ACHN (cell line): ENCODE data around the gene UMAD1.
"Not testable (repeated sequence)": the region's sequence is repeated elsewhere in the genome, so short reads cannot be mapped to it uniquely, and the experiment has no call there.

Experiments used
- DNase-seq: peaks from one replicate; pipeline ENCODE4 v3.0.0-alpha.2; 2015
- in situ Hi-C: cut with HindIII; loops from 2 replicates; pipeline ENCODE4 v1.10.0; 2017; ENCODE audit warnings: low sequenced_read_pairs, low pct_ligation_motif_present, low pct_unique_long_range_greater_than_20kb

UMAD1 gene

DNA sequence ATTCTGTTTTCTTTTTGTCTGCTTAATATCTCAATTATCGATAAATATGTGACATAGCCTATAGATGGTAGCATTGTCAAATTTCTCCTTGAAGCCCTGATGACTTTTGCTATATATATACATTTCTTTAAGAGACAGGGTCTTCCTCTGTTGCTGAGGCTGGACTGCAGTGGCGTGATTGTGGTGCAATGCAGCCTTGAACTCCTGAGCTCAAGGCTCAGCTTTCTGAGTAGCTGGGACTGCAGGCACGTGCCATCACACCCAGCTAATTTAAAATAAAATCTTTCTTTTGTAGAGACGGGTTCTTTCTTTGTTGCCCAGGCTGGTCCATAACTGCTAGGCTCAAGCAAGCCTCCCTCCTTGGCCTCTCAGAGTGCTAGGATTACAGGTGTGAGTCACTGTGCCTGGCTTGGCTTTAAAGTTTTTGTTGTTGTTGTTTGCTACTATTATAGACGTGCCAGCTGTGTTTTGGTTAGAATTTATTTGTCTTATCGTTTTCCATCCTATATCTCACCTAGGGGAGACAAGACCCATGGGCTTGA, 7.0 kb downstream of the UMAD1 start:
- in situ Hi-C loops: loop anchor here (25.0 kb wide), 1 partner anchor 565 kb away; no protein-coding TSS in a partner anchor
- no peak for DNase-seq

DNA sequence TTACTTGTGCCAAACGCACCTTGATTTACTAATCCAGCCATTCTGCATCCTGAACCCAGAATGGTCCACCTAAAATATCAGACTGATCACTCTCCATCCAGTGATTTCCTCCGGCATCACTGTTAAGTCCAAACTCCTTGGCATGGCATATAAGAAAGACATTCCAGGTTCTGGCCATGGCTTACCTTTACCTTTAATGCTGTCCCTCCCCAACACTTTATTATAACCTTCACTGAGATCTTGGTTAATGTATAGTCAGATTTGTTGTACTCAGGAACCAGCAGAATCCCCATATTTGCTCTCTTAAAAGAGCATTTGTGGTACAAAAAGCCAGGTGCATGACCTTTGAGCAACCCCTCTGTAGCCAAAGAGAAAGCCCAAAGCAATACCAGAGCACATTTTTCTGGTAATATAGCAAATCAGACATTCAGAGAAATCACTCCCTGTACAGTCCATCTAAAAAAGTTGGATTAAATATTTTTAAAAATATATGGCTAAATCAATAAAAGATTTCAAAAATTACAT, 10.2 kb downstream of the UMAD1 start:
- in situ Hi-C loops: no loop called here

DNA sequence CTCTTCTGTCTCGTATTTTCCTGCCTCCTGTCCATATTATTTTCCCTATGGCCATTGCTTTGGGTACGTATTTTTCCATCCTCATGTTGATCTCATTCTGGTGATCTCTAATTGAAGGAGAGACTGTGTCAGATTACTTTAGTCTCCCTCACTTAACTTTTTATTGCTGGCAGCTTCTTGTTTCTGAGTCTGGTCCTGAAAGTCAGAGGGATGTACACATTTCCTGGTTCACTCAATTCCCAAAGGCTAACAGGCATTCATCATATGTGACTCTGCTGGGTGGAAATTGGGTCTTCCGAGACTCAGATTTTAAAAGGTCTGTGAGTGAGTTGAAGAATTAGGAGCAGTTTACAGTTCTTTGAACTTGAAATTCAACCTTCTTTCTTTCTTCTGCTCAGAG, 10.9 kb downstream of the UMAD1 start:
- in situ Hi-C loops: no loop called here
- DNase-seq: no peak

More for the DNA sequence above, 10.2 kb downstream of the UMAD1 start:
- no peak for DNase-seq

DNA sequence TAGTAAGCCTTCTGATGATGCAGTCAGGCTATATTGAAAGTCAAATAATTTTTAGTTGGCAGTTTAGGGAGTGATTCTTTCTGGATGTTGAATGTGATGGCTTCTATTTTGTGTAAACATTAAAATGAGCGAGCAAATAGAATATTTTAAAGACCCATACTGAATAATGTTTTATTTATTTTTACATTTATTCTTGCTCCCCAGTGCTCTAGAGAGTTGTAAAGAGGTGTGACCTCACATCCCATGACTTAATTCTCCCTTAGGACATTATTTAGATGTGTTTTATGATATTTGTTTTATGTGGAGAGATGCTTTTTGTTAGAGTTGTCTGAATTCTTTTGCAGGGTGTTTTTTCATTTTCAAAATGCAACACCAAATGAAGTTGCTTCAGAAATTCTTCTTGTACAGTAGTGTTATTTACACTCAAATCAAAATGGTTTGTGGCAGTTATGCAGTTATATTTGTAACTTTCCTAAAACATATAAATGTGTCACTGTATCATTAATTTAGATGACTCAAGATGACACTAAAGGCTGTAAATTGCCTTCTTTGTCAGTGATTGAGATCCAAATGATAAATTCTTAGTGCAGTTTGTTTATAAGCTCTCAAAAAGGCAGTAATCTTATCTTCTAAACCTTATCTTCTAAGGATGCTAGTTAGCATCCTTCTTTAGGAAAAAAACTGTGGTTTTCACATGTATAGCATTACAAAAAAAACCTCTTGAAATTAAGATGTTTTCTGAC, 12.4 kb downstream of the UMAD1 start:
- no peak for DNase-seq
- in situ Hi-C loops: no loop called here

DNA sequence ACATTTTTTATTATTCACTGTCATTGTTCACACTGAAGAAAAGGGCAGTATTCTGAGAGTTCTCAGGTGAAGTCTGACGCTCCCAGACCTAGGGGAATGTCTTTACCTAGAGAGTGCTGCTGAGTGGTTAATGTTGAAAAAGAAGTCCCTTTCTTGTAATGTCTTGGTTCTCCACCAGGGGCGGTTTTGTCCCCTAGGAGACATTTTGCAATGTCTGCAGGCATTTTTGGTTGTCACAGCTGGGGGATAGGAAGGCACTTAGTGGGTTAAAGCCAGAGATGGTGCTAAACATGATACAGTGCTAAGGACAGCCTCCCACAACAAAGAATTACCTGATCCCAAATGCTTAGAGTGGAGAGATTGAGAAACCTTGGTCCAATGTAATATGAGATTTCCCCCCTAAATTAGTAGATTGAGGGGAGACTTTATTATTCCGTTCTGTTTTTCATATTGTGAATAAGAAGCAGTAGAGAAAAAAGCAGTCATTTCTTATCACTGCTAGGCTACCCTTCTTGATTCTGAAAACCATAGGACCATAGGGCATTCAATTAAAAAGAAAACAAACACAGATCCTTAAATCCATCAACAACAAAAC, 13.1 kb downstream of the UMAD1 start:
- in situ Hi-C loops: no loop called here

DNA sequence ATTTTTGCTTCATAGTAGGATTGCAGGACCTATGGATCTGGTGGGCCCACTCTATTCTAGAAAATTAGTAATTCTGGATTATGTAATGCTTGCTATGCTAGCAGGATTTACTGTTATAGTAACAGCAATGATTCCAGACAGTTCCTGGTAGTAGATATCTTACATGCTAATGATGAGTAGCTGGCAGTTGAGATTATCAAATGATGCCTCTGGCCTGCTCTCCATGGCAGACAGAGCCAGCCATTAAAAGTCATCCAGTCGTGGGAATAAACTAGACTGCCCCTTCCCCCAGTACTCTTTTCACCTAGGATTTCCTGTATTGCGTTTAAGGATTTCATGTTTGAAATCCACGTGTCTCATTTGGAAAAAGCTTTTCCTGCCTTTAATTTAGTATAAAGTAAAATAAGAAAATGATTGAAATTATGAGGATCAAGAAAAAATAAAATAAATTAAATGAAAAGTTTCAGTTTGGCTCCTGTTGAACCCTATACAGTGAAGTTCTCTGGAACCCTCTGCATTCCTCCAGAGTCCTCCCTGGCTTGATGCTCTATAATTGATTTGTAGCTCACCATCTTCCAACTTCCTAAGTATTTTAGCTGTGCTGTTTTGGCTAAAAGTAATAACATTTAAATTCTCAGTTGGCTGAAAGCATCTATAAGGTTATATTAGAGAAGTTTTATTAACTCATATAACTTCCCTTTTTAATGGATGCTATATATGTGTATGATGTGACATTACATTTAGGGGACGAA, 14.6 kb downstream of the UMAD1 start:
- in situ Hi-C loops: no loop called here
- no peak for DNase-seq

More for the DNA sequence above, 13.1 kb downstream of the UMAD1 start:
- peak; percentile 53 for DNase-seq

DNA sequence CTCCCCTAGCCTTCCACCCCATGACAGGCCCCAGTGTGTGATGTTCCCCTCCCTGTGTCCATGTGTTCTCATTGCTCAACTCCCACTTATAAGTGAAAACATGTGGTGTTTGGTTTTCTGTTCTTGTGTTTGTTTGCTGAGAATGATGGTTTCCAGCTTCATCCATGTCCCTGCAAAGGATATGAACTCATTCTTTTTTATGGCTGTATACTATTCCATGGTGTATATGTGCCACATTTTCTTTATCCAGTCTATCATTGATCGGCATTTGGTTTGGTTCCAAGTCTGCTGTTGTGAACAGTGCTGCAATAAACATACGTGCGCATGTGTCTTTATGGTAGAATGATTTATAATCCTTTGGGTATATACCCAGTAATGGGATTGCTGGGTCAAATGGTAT, 15.9 kb downstream of the UMAD1 start:
- DNase-seq, in situ Hi-C loops: not testable (repeated sequence)

DNA sequence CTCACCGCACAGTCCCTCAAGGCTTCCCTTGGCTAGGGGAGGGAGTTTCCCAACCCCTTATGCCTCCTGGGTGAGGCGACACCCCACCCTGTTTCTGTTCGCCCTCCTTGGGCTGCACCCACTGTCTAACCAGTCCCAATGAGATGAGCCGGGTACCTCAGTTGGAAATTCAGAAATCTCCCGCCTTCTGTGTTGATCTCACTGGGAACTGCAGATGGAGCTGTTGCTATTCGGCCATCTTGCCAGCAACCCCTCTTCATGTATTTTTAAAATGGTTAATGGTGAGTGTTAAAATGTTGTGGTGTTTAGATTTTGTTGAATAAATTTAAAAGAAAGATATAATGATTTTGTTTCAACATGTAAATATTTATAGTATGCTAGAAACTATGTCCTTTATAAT, 22.0 kb downstream of the UMAD1 start:
- in situ Hi-C loops: no loop called here
- DNase-seq: peak; percentile 47

DNA sequence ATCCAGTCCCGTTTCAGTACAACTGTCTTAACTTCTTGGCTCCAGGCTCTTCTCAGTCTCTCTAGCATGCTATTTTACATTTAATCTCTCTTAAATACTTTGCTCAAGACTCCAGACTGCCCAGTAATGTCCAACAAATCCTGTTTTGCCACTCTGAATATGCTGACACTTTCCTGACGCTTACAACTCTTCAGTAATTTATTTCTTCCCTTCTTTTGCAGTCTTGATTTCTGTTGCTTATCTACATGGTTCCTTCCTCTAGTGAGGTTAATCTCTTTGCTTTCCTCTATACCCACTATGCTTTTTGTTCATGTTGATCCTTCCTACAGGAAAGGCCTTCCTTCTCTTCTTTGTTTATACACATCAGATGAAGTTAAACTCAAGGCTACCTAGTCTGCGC, 23.7 kb downstream of the UMAD1 start:
- DNase-seq: no peak
- in situ Hi-C loops: no loop called here

DNA sequence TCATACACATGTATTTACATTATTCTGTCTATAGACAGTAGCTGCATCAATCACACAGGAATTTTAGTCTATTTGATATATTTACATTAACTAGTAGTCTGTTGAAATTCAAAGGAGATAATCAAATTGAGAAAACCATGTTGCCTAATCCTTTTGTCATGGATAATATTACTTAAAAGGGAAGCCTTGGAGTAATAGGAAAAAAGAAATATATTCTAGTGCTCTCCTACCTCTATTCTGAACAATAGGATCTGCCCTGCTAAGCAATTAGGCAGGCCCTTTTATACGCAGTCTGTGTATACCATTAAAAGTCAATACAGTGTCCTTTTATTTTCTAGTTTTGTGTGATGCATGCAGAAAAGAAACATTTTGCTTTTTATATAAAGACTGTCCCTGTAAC, 24.5 kb downstream of the UMAD1 start:
- in situ Hi-C loops: no loop called here
- no peak for DNase-seq

DNA sequence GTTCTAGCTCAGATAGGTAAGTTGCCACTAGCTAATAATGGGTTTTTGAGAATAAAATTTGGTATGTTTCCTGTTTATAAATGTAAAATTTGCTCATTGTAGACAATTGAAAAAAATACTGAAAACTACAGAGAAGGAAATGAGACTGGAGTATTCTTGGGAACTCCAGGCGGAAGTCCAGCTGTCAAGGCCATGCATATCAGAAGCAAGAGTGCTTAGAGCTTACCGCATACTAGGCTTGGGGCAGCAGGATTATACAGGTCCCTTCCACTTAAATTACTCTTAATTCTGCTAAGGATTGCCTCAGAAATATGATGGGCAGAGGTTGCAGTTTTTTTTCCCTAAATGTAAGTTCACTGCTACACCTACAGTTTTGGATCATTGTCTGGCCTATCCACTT, 26.6 kb downstream of the UMAD1 start:
- DNase-seq: no peak
- in situ Hi-C loops: no loop called here

DNA sequence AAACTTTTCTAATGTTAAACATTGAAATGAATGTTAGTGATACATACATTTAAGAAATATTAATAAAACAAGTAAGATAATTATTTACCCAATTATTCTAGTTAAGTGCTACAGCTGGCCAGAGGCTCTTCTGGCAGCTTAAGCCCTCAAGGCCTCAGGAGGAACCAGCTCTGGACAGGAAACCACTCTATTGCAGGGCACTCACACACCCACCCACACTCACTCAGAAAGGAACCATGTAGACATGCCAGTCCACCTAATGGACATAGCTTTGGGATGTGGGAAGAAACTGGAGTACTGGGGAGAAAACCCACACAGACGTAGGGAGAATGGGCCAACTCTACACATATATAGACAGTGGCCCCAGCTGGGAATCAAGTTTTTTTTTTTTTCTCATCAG, 28.2 kb downstream of the UMAD1 start:
- no peak for DNase-seq
- in situ Hi-C loops: no loop called here

DNA sequence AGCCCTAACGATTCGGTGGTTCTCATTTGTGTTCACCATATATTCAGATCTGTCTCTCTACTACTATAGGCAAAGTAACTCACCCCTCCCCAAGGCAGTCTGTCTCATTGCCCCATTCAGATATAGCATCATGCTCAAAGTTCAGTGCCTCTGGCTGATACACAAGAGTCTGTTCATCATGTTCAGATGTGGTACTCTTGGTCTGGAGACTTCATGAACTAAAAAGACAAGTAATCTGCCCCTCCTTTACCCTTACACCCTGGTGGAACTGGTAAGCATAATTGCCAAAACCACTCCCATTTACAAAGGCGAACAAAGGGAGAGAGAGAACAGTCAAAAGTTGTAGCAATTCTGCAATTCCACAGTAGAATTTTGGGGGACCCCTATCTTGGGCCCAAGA, 29.9 kb downstream of the UMAD1 start:
- in situ Hi-C loops: no loop called here
- no peak for DNase-seq

DNA sequence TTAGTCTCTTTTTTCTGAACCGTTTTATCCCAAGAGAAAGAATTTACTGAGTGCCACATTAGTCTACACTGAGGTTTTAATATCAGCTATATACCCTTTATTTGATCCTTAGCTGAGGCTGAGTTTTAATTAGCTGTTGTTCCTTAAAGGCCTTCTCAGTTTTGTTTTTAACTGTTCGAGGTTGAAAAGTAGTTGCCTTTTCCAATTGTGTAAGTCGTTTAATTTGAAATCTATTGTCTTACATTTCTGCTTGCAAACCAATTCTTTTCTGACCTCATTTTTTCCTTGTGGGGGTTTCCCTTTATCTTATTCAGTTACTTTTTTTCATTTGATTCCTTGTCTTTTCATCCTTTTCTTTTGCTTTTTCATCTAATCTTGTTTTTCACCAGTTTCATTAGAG, 30.8 kb downstream of the UMAD1 start:
- DNase-seq: no peak
- in situ Hi-C loops: no loop called here

DNA sequence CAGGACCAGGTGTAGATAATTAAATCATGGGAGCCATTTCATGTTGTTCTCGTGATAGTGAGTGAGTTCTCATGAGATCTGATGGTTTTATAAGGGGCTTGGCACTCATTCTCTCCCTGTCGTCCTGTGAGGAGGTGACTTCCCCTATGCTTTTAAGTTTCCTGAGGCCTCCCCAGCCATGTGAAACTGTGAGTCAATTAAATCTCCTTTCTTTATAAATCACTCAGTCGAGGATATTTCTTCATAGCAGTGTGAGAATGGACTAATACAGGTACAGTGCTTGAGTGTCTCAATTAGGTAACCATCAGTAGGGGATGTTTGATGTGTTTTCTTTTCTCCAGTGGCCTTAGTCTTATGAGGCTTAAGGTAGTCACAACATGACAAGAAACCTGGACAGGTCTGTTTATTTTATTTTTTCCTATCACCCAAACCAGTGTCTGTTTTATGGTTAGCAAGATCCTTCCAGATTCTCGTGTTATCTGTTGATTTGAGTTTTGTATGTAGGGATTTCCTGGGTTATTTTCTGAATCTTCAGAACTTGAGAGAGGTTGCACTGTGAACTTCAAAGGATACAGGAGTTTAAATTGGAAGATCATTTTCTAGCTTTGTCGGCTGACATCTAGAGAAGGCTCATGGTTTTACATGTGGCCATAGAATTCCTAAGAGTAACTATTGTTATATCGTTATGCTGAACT, 32.1 kb downstream of the UMAD1 start:
- DNase-seq: no peak
- in situ Hi-C loops: no loop called here

DNA sequence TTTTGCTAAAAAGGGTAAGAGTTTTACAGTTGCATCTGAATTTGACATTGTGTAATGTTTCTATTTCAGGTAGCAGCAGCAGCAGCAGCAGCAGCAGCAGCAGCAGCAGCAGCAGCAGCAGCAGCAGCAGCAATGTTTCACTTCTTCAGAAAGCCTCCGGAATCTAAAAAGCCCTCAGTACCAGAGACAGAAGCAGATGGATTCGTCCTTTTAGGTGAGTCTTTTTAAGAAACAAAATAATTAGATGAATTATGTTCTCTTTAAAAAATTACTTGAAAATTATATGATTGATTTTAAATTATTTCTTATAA, 32.6 kb downstream of the UMAD1 start:
- DNase-seq: no peak
- in situ Hi-C loops: no loop called here

DNA sequence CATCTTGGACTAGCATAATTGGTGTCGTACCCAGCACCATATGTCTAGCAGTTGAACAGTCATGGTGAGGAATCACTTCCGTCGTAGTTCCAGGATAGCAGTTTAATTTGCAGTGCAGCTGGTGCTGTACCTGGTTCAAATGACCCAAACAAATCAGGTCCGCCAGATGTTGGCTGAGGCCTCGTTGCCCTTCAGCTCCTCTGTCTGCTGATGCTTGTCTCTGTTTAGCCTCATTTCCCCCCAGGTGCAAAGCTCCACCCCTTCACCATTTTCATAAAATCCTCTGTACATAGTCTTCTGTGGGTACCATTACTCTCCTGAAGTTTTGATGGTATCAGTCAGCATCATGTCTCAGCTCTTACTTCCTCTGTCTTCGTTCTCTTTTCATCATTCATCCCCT, 35.1 kb downstream of the UMAD1 start:
- in situ Hi-C loops: no loop called here
- DNase-seq: no peak

DNA sequence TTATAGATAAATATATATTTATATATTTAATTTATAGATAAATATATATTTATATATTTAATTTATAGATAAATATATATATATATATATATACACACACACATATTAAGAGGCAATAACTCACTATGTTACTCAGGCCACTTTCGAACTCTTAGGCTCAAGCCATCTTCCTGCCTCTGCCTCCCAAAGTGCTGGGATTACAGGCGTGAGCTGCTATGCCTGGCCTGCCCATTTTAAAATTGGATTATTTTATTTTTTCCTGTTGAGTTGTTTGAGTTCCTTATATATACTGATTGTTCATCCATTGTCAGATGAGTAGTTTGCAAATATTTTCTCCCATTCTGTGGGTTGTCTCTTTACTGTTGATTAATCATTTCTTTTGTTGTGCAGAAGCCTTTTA, 39.1 kb downstream of the UMAD1 start:
- DNase-seq: not testable (repeated sequence)

More for the DNA sequence above, 39.1 kb downstream of the UMAD1 start:
- in situ Hi-C loops: not testable (repeated sequence)
